ENCODE measurements around the gene ST6GAL1. TPM values are rescaled to one million over a fixed set of nuclear protein-coding genes. Genes with fewer than 3 reads are reported as not detected.

The ST6GAL1 gene
- total and polyA plus RNA-seq, 2 of the 8 experiments (the other 6 are each of a cell fraction or from before 2014, with no cell fraction given): 62.8 to 80.9 TPM

DNA sequence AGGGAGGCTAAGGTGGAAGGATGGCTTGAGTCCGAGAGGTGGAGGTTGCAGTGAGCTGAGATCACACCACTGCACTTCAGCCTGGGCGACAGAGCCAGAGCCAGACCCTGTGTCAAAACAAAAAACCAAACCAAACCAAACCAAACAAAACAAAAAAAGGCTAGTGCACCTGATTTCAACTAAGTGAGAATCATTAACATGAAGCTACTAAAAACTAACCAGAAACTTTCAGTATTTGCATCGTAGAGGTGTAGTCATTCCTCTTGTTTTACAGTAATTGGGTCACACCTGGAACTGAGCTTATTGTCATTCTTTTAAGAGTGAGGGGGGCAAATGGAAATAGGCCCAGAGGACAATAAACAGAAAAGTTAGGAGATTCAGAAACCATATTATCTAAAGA is 58.5 kb downstream of the ST6GAL1 start:
- Histone ChIP-seq H3K4ac (replicated peaks; ENCODE audit: insufficient read length, low read depth, low read length) (no peak overlapping the region), H3K9me3 (ENCODE audit: insufficient read depth in 2 of 2, low read depth in 1 of 2, low read length in 1 of 2) (no peaks in the 10 kb centered on the region), H3K56ac (replicated peaks; ENCODE audit: insufficient read length, low read depth, low read length) (no peak overlapping the region), H3K9ac (replicated peaks in 1 of 4; ENCODE audit: extremely low read depth in 1 of 4, low read depth in 3 of 4, low read length in 3 of 4) (no peak overlapping the region), H2BK120ac (replicated peaks; ENCODE audit: low read depth, low read length) (no peak overlapping the region), H3K27me3 (replicated peaks in 1 of 4; ENCODE audit: control insufficient read depth in 3 of 4, extremely low read depth in 1 of 4, insufficient read depth in 3 of 4, low read length in 3 of 4) (no peaks in the 10 kb centered on the region), H2AK5ac (ENCODE audit: low read depth, low read length) (no peak overlapping the region), H2BK12ac (ENCODE audit: low read depth, low read length) (no peak overlapping the region), H3K23me2 (ENCODE audit: low read depth, low read length) (no peaks in the 10 kb centered on the region), H3K14ac (ENCODE audit: insufficient read length) (no peak overlapping the region), H4K20me1 (replicated peaks in 1 of 2; ENCODE audit: control insufficient read depth in 1 of 2, insufficient read depth in 2 of 2, low read length in 2 of 2) (peaks cover 0 to 3% of the 10 kb centered on the region in 2 experiments), H3K23ac (ENCODE audit: insufficient read length) (no peak overlapping the region), H3K18ac (ENCODE audit: extremely low read depth, low read length) (no peak overlapping the region), H4K8ac (ENCODE audit: extremely low read depth, insufficient read depth, low read length) (no peak overlapping the region), H2BK20ac (ENCODE audit: low read length) (no peak overlapping the region), H3K79me2 (ENCODE audit: control insufficient read depth in 1 of 2, insufficient read depth in 2 of 2, low read length in 2 of 2) (peaks cover 0 to 27% of the 10 kb centered on the region in 2 experiments; a peak in 1 of 4 replicates), H2AFZ (ENCODE audit: low read length) (no peak overlapping the region), H4K91ac (replicated peaks; ENCODE audit: insufficient read length, low read length) (no peak overlapping the region), H2BK15ac (ENCODE audit: low read length) (no peak overlapping the region), H3K79me1 (ENCODE audit: low read depth, low read length) (peaks cover 8% of the 10 kb centered on the region), H3K4me1 (replicated peaks in 1 of 4; ENCODE audit: control insufficient read depth in 3 of 4, insufficient read depth in 4 of 4, low read length in 3 of 4) (peaks cover 0 to 6% (median 1%) of the 10 kb centered on the region in 4 experiments; a peak in 5 of 7 replicates), H3K36me3 (ENCODE audit: control insufficient read depth in 2 of 4, insufficient read depth in 4 of 4, low read length in 3 of 4) (peaks cover 0 to 29% (median 11%) of the 10 kb centered on the region in 4 experiments; a peak in 7 of 8 replicates), H3K27ac (ENCODE audit: low read depth, low read length) (no peak overlapping the region), H2BK5ac (ENCODE audit: low read depth, low read length) (no peak overlapping the region), H4K5ac (ENCODE audit: insufficient read length, low read depth, low read length) (no peak overlapping the region), H3K4me2 (ENCODE audit: insufficient read depth in 1 of 2, low read depth in 2 of 2, low read length in 2 of 2) (no peak overlapping the region), H3K4me3 (ENCODE audit: extremely low read depth in 1 of 4, insufficient read depth in 2 of 4, low read depth in 3 of 4, low read length in 4 of 4) (no peak overlapping the region)
- FAIRE-seq (no peak), DNase-seq (ENCODE audit: low read depth in 1 of 2, low spot score in 2 of 2) (no peak)
- CTCF ChIA-PET (ENCODE audit: partially characterized antibody): interaction anchor here (0.7 to 1.4 kb wide), 6 partner anchors 14 to 331 kb away, joined by 3 to 7 read pairs (median 3); no protein-coding TSS in a partner anchor
- POLR2A ChIA-PET (ENCODE audit: partially characterized antibody): interaction anchor here (1.0 to 2.8 kb wide), 3 partner anchors 10 to 206 kb away, joined by 3 to 10 read pairs (median 3); partner anchors contain the start of gene EIF4A2
- 83% methylated on average over 3 of the region's 3 CpGs; no CpG with 5 or more reads in 1 of the 2 experiments for WGBS, 2 experiments (ENCODE audit: extremely low coverage in 1 of 2, insufficient coverage in 1 of 2, insufficient read length in 1 of 2, insufficient replicate concordance in 2 of 2, low coverage in 1 of 2, low lambda C conversion rate in 2 of 2, missing lambda C conversion rate in 1 of 2)
- TF ChIP-seq CHD2 (IDR thresholded peaks at IDR 0.05; ENCODE audit: low read length) (no peak), PHF8 (conservative IDR thresholded peaks at IDR 0.05; ENCODE audit: low read depth, low read length) (no peak), SRF (IDR thresholded peaks at IDR 0.05; ENCODE audit: low read depth, low read length) (no peak), KDM1A (IDR thresholded peaks at IDR 0.05; ENCODE audit: borderline replicate concordance, low read length) (no peak), BCL11A (IDR thresholded peaks at IDR 0.05; ENCODE audit: low read depth in 2 of 2, low read length in 2 of 2) (no peak), TAF1 (IDR thresholded peaks at IDR 0.05; ENCODE audit: low read depth, low read length) (no peak), ASH2L (IDR thresholded peaks at IDR 0.05; ENCODE audit: low read length) (no peak), SP2 (IDR thresholded peaks at IDR 0.05; ENCODE audit: low read length) (no peak), EZH2 (IDR thresholded peaks at IDR 0.05; ENCODE audit: low read depth, low read length, severe bottlenecking) (no peak), HDAC6 (IDR thresholded peaks at IDR 0.05; ENCODE audit: low read depth, low read length) (no peak), RFX5 (IDR thresholded peaks at IDR 0.05; ENCODE audit: borderline replicate concordance, low read depth, low read length) (no peak), SIX5 (IDR thresholded peaks at IDR 0.05; ENCODE audit: low read depth, low read length) (no peak)
- TF ChIP-seq, protein P1, sequence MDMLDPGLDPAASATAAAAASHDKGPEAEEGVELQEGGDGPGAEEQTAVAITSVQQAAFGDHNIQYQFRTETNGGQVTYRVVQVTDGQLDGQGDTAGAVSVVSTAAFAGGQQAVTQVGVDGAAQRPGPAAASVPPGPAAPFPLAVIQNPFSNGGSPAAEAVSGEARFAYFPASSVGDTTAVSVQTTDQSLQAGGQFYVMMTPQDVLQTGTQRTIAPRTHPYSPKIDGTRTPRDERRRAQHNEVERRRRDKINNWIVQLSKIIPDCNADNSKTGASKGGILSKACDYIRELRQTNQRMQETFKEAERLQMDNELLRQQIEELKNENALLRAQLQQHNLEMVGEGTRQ (IDR thresholded peaks at IDR 0.05; ENCODE audit: low read length): no peak
- TF ChIP-seq, protein P2, sequence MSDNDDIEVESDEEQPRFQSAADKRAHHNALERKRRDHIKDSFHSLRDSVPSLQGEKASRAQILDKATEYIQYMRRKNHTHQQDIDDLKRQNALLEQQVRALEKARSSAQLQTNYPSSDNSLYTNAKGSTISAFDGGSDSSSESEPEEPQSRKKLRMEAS (IDR thresholded peaks at IDR 0.05): no peak

Data from H1 (cell line).